Body of pancreas (tissue), 4 donors: Measurements from ENCODE around the gene NOS1. TPM values are rescaled to one million over a fixed set of nuclear protein-coding genes. Genes with fewer than 3 reads are reported as not detected.

Source experiments
- ATAC-seq: fragments of 150-250 bp; one replicate; pipeline ENCODE4 v1.9.1; 2016
- DNase-seq, 4 donors: peaks; one replicate each; pipeline ENCODE4 v3.0.0-alpha.2; 2019
- H3K27ac ChIP-seq, 4 donors: fragments of 200-600 bp; sonication (generic); 1 replicate in 3 of 4; 2 replicates in 1 of 4; pipeline versions ENCODE4 v1.5.1 to v1.6.1; 2016 to 2019; ENCODE audit warnings: mild to moderate bottlenecking in 1 of 4, mixed read lengths in 1 of 4, moderate library complexity in 1 of 4
- H3K27me3 ChIP-seq, 2 donors: fragments of 200-600 bp; sonication (generic); one replicate each; pipeline ENCODE4 v1.6.0; 2016; ENCODE audit warnings: mild to moderate bottlenecking in 1 of 2
- H3K36me3 ChIP-seq, 2 donors: fragments of 200-600 bp; sonication (generic); replicated peaks in 1 of 2; 2 replicates each; pipeline ENCODE4 v1.5.1; 2016; ENCODE audit warnings: low read depth in 2 of 2; ENCODE audit not compliant: insufficient read depth in 1 of 2
- H3K4me1 ChIP-seq: fragments of 200-600 bp; sonication (generic); one replicate; pipeline ENCODE4 v1.6.0; 2016
- H3K4me3 ChIP-seq, 2 donors: fragments of 200-600 bp; sonication (generic); 1 replicate in 1 of 2; 2 replicates in 1 of 2; pipeline ENCODE4 v1.5.1; 2016 to 2019
- H3K9me3 ChIP-seq, 3 donors: fragments of 200-600 bp; sonication (generic); 1 replicate in 2 of 3; 2 replicates in 1 of 3; pipeline ENCODE4 v1.5.1; 2016
- CTCF ChIP-seq, 7 experiments: fragments of 450-650 bp in 4 of 7; fragments of 200-600 bp in 3 of 7; sonication (generic) in 3 of 7; IDR thresholded peaks; one replicate each; pipeline ENCODE4 v1.5.1; 2016 to 2019; ENCODE audit warnings: antibody characterized with exemption in 7 of 7
- POLR2A ChIP-seq, 3 donors: fragments of 450-650 bp; IDR thresholded peaks; one replicate each; pipeline ENCODE4 v1.6.1; 2016; ENCODE audit warnings: antibody characterized with exemption in 3 of 3, mild to moderate bottlenecking in 2 of 3
- WGBS, 2 donors: methylation state at CpG; one replicate each; pipeline ENCODE4 v1.1.5; 2017; 5-methylcytosine and 5-hydroxymethylcytosine counted together
- intact Hi-C: fragments of 100-400 bp; cut with DNase I; formaldehyde crosslinking; loops from one replicate; pipeline ENCODE4 v1.15.1; 2023
- total RNA-seq, 2 donors: library from RNA; depleted of rRNA; stranded (reverse); fragments of >200 nt; gene quantifications; one replicate each; pipeline ENCODE4 v1.1.0, GENCODE V29; 2016

The NOS1 gene
- total RNA-seq, 2 donors from 2014 or later, result 0.78 to 12.9 TPM

GRCh38 chr12:117362391-117362790, 965 bp upstream of the NOS1 start:
- 79 to 86% methylated on average over 12 of the region's 12 CpGs for WGBS, 2 donors
- no peak for DNase-seq
- Histone ChIP-seq H3K27ac (no peak overlapping the region), H3K27me3 (no peaks in the 10 kb centered on the region), H3K9me3 (no peaks in the 10 kb centered on the region), H3K4me1 (peaks cover 10% of the 10 kb centered on the region), H3K36me3 (no peaks in the 10 kb centered on the region), H3K4me3 (no peak overlapping the region)
- intact Hi-C loops, result loop anchor here (5.0 kb wide), 1 partner anchor 230 kb away; no protein-coding TSS in a partner anchor
- no peak for ATAC-seq
- TF ChIP-seq CTCF (IDR thresholded peaks at IDR 0.05) (no peak), POLR2A (IDR thresholded peaks at IDR 0.05) (no peak)

- intact Hi-C loops, result loop anchor here (5.0 kb wide), 1 partner anchor 230 kb away; no protein-coding TSS in a partner anchor
- DNase-seq, result no peak
- ATAC-seq, result no peak
- no peaks in the 10 kb centered on the region for H3K27me3 ChIP-seq
- TF ChIP-seq POLR2A (IDR thresholded peaks at IDR 0.05) (no peak), CTCF (IDR thresholded peaks at IDR 0.05) (no peak)
- WGBS, 2 donors, result 69 to 78% methylated on average over 4 of the region's 4 CpGs
- peaks cover 10% of the 10 kb centered on the region for H3K4me1 ChIP-seq
- no peak overlapping the region for H3K27ac ChIP-seq
- H3K36me3 ChIP-seq, result no peaks in the 10 kb centered on the region
- no peak overlapping the region for H3K4me3 ChIP-seq
- H3K9me3 ChIP-seq, result no peaks in the 10 kb centered on the region
Observed at GRCh38 chr12:117361905-117362304, 479 bp upstream of the NOS1 start.

GRCh38 chr12:117360551-117361346, 677 bp downstream of the NOS1 start:
- Histone ChIP-seq H3K27ac (no peak overlapping the region), H3K4me3 (no peak overlapping the region), H3K36me3 (no peaks in the 10 kb centered on the region), H3K4me1 (peaks cover 10% of the 10 kb centered on the region), H3K9me3 (no peaks in the 10 kb centered on the region), H3K27me3 (no peaks in the 10 kb centered on the region)
- no peak for DNase-seq
- 9 to 19% methylated on average over 22 to 84 of the region's 91 CpGs for WGBS, 2 donors
- intact Hi-C loops, result loop anchor here (5.0 kb wide), 1 partner anchor 232 kb away; no protein-coding TSS in a partner anchor
- ATAC-seq, result no peak
- TF ChIP-seq POLR2A (IDR thresholded peaks at IDR 0.05), result no peak
- TF ChIP-seq CTCF (IDR thresholded peaks at IDR 0.05), result no peak

- TF ChIP-seq POLR2A (IDR thresholded peaks at IDR 0.05) (no peak), CTCF (IDR thresholded peaks at IDR 0.05) (no peak)
- DNase-seq, result no peak
- 34 to 80% methylated on average over 1 to 23 of the region's 23 CpGs for WGBS, 2 donors
- no peak for ATAC-seq
- no peak overlapping the region for H3K27ac ChIP-seq
- H3K4me1 ChIP-seq, result peaks cover 10% of the 10 kb centered on the region
- no peaks in the 10 kb centered on the region for H3K9me3 ChIP-seq
- no peak overlapping the region for H3K4me3 ChIP-seq
- H3K27me3 ChIP-seq, result no peaks in the 10 kb centered on the region
- no peaks in the 10 kb centered on the region for H3K36me3 ChIP-seq
- intact Hi-C loops, result loop anchor here (5.0 kb wide), 1 partner anchor 232 kb away; no protein-coding TSS in a partner anchor
Observed at GRCh38 chr12:117360222-117360550, 1.2 kb downstream of the NOS1 start.
